Measurements from ENCODE around the gene TIMM44. TPM values are rescaled to one million over a fixed set of nuclear protein-coding genes. Genes with fewer than 3 reads are reported as not detected.
A peak's percentile ranks its signal among the peaks of the same experiment; 100 is the strongest.

The TIMM44 gene
- total and polyA plus RNA-seq, 2 of the 8 experiments (the other 6 are each of a cell fraction or from before 2014, with no cell fraction given) = 131 to 150 TPM

DNA sequence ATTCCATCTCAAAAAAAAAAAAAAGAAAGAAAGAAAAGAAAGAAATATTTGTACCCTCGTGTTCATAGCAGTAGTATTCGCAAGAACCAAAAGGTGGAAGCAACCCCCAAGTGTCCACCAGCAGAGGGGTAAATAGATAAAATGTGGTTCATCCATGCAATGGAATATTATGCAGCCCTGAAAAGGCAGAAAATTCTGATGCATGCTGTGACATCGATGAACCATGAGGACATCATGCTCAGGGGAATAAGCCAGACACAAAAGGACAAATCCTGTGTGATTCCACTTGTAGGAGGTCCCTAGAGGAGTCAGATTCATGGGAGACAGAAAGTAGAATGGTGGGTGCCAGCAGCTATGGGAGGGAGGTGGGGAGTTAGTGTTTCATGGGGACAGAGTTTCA lies 61.6 kb downstream of the TIMM44 start:
- WGBS, 2 experiments (ENCODE audit: extremely low coverage in 1 of 2, insufficient coverage in 1 of 2, insufficient read length in 1 of 2, insufficient replicate concordance in 2 of 2, low coverage in 1 of 2, low lambda C conversion rate in 2 of 2, missing lambda C conversion rate in 1 of 2) = 88% methylated on average over 3 of the region's 3 CpGs; no CpG with 5 or more reads in 1 of the 2 experiments

More for the DNA sequence above, 61.6 kb downstream of the TIMM44 start:
- H3K4me1 ChIP-seq (replicated peaks in 1 of 4; ENCODE audit: control insufficient read depth in 3 of 4, insufficient read depth in 4 of 4, low read length in 3 of 4) = no peaks in the 10 kb centered on the region
- H4K5ac ChIP-seq (ENCODE audit: insufficient read length, low read depth, low read length) = no peak overlapping the region
- no peak overlapping the region for H3K23ac ChIP-seq (ENCODE audit: insufficient read length)
- no peak overlapping the region for H3K4me2 ChIP-seq (ENCODE audit: insufficient read depth in 1 of 2, low read depth in 2 of 2, low read length in 2 of 2)
- H2BK20ac ChIP-seq (ENCODE audit: low read length) = 0 out of 2 replicates have a peak overlapping the region, but pooled peaks have one; percentile 18
- H3K4ac ChIP-seq (replicated peaks; ENCODE audit: insufficient read length, low read depth, low read length) = no peak overlapping the region
- no peaks in the 10 kb centered on the region for H3K79me2 ChIP-seq (ENCODE audit: control insufficient read depth in 1 of 2, insufficient read depth in 2 of 2, low read length in 2 of 2)
- H2BK12ac ChIP-seq (ENCODE audit: low read depth, low read length) = no peak overlapping the region
- TF ChIP-seq, protein P1, sequence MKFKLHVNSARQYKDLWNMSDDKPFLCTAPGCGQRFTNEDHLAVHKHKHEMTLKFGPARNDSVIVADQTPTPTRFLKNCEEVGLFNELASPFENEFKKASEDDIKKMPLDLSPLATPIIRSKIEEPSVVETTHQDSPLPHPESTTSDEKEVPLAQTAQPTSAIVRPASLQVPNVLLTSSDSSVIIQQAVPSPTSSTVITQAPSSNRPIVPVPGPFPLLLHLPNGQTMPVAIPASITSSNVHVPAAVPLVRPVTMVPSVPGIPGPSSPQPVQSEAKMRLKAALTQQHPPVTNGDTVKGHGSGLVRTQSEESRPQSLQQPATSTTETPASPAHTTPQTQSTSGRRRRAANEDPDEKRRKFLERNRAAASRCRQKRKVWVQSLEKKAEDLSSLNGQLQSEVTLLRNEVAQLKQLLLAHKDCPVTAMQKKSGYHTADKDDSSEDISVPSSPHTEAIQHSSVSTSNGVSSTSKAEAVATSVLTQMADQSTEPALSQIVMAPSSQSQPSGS (IDR thresholded peaks at IDR 0.05; ENCODE audit: low read length) = no peak
- TF ChIP-seq KDM1A (IDR thresholded peaks at IDR 0.05; ENCODE audit: borderline replicate concordance, low read length) = peak; percentile 63; the same call in 1 of the 2 replicates
- no peak for TF ChIP-seq BRCA1 (IDR thresholded peaks at IDR 0.05; ENCODE audit: low read depth, low read length)
- no peak for TF ChIP-seq SRF (IDR thresholded peaks at IDR 0.05; ENCODE audit: low read depth, low read length)
- no peak for TF ChIP-seq FOSL1 (IDR thresholded peaks at IDR 0.05; ENCODE audit: insufficient read depth, low read depth, low read length)
- no peak for TF ChIP-seq ATF3 (IDR thresholded peaks at IDR 0.05; ENCODE audit: insufficient read depth, low read depth, low read length)
- TF ChIP-seq RNF2 (IDR thresholded peaks at IDR 0.05; ENCODE audit: borderline replicate concordance, low read depth, low read length, missing control alignments, poor library complexity, severe bottlenecking) = no peak
- no peaks in the 10 kb centered on the region for H4K20me1 ChIP-seq (replicated peaks in 1 of 2; ENCODE audit: control insufficient read depth in 1 of 2, insufficient read depth in 2 of 2, low read length in 2 of 2)
- H3K36me3 ChIP-seq (ENCODE audit: control insufficient read depth in 2 of 4, insufficient read depth in 4 of 4, low read length in 3 of 4) = no peaks in the 10 kb centered on the region
- no peak overlapping the region for H4K8ac ChIP-seq (ENCODE audit: extremely low read depth, insufficient read depth, low read length)
- peaks cover 1% of the 10 kb centered on the region; the same call in 1 of the 2 replicates for H3K23me2 ChIP-seq (ENCODE audit: low read depth, low read length)
- POLR2A ChIA-PET (ENCODE audit: partially characterized antibody) = interaction anchor here (0.6 to 1.8 kb wide), 4 partner anchors 9 to 316 kb away, joined by 3 to 6 read pairs (median 4); partner anchors contain the start of gene CTXN1
- no peak overlapping the region for H2AK5ac ChIP-seq (ENCODE audit: low read depth, low read length)
- H3K14ac ChIP-seq (ENCODE audit: insufficient read length) = no peak overlapping the region
- H4K91ac ChIP-seq (replicated peaks; ENCODE audit: insufficient read length, low read length) = no peak overlapping the region
- no peak overlapping the region for H3K56ac ChIP-seq (replicated peaks; ENCODE audit: insufficient read length, low read depth, low read length)
- CTCF ChIA-PET (ENCODE audit: partially characterized antibody) = interaction anchor here (0.7 to 3.0 kb wide), 3 partner anchors 13 to 29 kb away, joined by 3 to 13 read pairs (median 8); partner anchors contain the start of gene MAP2K7
- DNase-seq (ENCODE audit: low read depth in 1 of 2, low spot score in 2 of 2) (no peak), FAIRE-seq (no peak)
- H3K9me3 ChIP-seq (ENCODE audit: insufficient read depth in 2 of 2, low read depth in 1 of 2, low read length in 1 of 2) = no peaks in the 10 kb centered on the region
- H2AFZ ChIP-seq (ENCODE audit: low read length) = no peak overlapping the region
- H3K79me1 ChIP-seq (ENCODE audit: low read depth, low read length) = no peaks in the 10 kb centered on the region
- no peak overlapping the region for H2BK120ac ChIP-seq (replicated peaks; ENCODE audit: low read depth, low read length)
- H3K27ac ChIP-seq (ENCODE audit: low read depth, low read length) = no peak overlapping the region
- H3K4me3 ChIP-seq (ENCODE audit: extremely low read depth in 1 of 4, insufficient read depth in 2 of 4, low read depth in 3 of 4, low read length in 4 of 4) = no peak overlapping the region
- no peaks in the 10 kb centered on the region for H3K27me3 ChIP-seq (replicated peaks in 1 of 4; ENCODE audit: control insufficient read depth in 3 of 4, extremely low read depth in 1 of 4, insufficient read depth in 3 of 4, low read length in 3 of 4)
- no peak overlapping the region for H3K9ac ChIP-seq (replicated peaks in 1 of 4; ENCODE audit: extremely low read depth in 1 of 4, low read depth in 3 of 4, low read length in 3 of 4)
- no peak overlapping the region for H2BK5ac ChIP-seq (ENCODE audit: low read depth, low read length)
- no peak overlapping the region for H3K18ac ChIP-seq (ENCODE audit: extremely low read depth, low read length)
- no peak overlapping the region for H2BK15ac ChIP-seq (ENCODE audit: low read length)
